DMS 273 treated with DMSO at 0.1 percent for 48 hours (cell line): Measurements from ENCODE around the gene DLGAP5.

Experiments
- DNase-seq: peaks from one replicate; lab custom pipeline; 2025; lab: John Stamatoyannopoulos, UW

The DLGAP5 gene

DNA sequence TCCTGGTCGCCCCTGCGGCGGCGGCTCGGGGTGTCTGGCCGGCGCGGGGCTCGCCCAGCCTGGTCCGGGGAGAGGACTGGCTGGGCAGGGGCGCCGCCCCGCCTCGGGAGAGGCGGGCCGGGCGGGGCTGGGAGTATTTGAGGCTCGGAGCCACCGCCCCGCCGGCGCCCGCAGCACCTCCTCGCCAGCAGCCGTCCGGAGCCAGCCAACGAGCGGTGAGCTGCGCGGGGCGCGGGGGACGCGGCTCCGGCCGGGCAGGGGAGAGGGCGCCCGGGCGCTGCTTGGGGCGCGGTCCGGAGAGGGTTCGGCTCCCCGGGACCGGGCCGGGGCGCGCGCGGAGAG is 62.3 kb downstream of the DLGAP5 start, which contains the start of gene LGALS3:
Gene LGALS3 (plus strand): TSS at position 167 of the 342 bp plus-strand sequence. CDS start 8,122 bp downstream, outside the sequence.
- no peak for DNase-seq

DNA sequence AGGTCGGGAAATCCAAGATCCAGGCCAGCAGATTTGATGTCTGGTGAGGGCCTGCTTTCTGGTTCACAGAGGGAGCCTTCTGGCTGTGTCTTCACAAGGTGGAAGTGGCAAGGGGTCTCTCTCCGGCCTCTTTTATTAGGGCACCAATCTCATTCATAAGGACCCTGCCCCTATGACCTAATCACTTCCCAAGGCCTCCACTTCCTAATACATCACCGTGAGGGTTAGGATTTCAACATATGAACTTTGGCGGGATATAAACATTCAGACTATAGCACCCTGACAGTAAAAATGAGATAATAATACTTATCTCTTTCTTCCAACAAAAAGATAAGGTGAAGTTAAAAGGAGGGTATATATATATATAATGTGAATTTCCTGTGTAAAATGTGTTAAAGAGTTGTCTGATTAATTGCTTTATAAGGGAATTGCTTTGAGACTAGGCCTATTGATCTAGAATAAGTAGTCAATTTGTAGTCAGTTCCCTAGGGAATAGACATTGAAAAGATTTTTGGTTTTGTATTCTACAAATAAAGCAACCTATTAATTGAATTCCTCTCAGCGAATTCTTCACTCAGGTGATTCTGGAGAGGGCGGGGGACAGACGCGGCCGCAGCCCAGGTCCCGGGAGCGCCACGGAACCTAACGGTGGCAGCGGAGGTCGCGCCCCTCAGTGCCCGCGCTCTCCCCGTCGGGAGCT is 62.8 kb downstream of the DLGAP5 start:
- DNase-seq, result no peak

DNA sequence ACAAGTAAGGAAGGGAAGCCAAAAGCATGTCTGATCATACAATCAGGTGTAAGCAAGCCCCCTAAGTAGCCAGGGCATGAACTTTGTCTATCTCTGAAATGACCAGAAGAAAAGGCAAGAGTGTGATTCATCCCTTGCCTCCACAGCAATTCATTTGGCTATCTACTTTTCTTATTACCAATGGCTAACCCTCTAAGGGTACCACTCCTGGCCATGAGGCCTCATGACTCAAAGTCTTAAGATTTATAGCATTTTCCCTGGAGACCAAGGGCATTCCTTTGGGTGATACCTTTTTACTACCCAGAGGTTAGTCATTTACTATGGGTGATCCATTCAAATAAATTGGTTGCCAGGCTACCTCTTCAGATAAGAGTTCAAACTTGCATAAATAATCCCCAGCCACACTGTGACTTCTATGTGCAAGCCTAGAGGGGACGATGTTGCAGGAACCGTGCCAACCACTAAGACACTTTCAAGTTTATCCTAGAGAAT is 63.9 kb downstream of the DLGAP5 start:
- DNase-seq, result no peak

DNA sequence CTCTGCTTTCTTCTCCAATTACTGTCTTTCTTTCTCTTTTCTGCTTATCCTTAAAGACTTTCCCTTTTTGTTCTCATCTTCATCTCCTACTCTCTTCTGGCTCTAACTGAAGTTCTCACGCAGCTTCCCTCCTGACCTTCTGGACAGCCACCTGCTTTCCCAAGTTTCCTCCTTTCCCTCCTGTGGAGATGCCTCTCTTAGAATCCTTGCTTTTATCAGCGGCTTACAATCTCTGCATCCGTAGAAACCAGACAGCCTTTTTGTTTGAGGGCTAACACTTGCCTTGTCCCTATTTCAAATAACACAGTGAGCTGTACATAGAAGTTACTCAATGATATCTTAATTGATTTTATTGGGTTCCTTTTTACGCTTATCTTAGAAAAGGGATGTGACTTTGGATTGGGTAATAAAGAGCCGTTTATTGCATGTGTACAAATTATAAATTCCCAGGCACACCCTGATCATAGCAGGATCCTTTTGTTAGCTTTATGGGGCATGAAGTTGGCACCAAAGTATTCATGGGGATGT is 64.4 kb downstream of the DLGAP5 start:
- DNase-seq, result no peak

DNA sequence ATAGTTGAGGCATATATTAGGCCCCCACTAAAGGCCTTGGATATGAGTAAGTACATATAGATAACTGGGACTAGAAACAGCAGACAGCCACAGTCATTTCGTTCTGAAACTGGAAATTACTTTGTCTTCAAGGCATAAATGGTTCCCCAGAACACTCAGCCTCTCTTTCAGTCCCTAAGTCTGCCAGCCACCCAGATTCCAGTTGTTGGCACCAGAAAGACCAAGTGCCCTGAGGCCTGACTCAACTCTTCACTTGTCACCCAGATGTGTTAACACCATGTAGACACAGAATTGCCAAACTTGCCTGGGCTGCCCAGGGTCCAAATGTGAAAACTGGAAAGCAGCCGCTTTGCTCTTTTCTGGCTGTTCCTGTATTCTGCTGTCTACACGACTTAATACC is 65.4 kb downstream of the DLGAP5 start:
- no peak for DNase-seq

DNA sequence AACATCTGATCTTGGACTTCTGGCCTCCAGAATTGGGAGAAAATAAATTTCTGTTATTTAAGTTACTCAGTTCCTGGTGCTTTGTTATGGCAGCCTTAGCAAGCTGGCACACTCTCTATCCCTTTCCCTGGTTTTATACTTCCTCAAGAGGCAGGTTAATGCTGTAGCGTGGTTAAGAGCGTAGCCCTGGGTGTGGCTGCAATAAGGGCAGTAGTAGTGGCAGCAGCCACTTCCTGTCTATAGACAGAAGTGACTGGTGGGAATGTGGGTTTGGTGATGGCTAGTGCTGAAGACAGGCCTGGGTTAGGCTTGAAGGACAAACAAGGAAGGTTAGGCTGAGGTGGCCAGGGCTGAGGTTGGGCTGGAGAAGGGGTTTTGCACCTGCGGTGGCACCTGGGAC is 66.0 kb downstream of the DLGAP5 start:
- no peak for DNase-seq

DNA sequence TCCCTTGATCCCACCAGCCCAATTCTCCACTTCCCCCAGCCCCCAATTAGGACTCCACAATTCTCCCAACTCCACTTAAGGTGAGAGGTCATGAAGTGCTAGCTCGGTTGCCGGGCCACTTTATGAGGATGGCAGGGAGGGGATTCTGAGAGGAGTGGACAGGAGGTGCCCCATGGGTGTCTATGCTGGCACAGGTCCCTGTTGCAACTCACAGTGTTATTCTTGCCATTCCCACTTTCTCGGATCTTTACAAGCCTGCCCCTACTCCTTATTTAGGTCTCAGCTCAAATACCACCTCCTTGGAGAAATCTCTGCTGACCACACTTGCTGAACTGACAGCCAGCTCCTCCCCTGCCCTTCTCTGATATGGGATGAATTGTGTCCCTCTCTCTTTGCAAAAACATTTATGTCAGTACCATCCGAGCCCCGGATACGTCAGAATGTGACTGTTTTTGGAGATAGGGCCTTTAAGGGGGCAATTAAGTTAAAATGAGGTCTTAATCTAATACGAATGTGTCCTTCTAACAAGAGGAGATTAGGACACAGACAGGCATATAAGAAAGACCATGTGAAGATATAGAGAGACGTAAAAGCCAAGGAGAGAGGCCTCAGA is 66.5 kb downstream of the DLGAP5 start:
- no peak for DNase-seq

DNA sequence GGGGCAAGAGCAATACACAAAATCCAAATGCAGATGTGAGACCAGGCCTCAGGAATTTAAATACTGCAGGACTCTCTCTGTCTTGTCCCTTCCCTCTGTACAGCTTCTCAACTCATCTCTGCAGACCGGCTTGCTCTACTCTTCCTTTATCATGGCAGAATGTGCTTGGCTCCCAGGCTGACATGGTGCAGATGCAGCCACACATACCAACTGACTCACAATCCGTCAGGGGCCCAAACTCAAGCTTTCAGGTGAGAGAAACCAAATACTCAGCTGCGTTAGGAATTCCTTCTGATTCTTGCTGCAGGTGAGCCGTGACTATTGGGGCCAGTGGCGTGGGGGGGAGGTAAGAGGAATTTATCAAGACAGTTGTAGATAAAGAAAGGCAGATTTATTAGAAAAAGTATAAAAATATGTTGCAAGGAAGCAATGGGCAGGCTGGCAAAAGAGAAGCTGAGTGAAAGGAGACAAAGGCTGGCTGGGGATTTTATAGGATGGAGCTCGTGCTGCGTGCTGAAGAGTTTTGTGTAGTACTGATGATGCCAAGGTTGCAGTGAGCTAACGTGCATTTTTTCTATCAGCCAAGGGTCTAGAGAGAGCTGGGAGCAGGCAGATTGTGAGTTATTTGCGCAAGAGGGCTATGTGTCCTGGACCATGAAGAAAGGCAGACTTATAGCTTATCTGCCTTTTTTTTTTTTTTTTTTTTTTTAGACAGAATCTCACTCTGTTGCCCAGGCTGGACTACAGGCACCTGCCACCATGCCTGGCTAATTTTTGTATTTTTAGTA is 67.3 kb downstream of the DLGAP5 start:
- DNase-seq, result no peak

DNA sequence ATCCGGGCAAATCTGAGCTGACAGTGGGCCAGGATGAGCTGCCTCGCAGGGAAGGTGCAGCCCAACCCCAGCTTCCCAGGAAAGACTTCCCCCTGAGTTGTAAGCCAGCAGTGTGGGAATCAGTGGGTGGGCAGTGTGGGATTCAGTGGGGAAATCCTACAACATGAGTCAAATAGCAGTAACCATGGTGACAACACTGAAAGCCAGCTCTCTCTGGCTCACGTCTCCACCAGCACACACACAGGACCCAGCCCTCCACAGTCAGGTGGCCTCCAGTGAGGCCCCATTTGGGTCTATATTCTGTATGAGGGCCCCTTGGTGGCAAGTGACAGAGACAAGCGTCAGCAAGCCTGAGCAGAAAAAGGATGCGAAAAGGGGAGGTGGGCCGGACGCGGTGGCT is 68.3 kb downstream of the DLGAP5 start:
- DNase-seq, result no peak

DNA sequence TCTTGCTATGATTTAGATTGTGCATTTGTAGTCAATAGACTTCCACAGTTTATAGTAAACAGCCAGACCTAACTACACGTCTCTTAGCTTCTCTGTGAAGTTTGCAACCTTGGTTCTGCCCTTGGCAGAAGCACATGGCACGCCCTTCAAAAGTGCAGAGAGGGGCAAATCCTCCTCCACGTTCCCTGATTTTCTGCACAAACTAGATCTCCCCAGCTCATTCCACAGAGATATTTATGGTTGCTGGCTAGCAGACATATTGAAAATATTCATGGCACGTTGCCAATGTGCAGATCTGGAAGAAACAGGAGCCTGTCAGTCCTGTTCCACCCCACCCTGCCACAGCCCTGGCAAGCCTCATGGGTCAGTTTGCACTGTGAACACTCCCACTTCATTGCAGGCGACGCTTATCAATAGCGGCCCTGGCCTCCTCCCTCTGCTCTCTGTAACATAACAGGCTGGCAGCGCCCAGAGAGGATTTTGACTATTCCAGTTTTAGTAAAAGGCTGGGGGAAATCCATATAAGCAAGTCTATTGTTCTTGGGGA is 68.9 kb downstream of the DLGAP5 start:
- no peak for DNase-seq

DNA sequence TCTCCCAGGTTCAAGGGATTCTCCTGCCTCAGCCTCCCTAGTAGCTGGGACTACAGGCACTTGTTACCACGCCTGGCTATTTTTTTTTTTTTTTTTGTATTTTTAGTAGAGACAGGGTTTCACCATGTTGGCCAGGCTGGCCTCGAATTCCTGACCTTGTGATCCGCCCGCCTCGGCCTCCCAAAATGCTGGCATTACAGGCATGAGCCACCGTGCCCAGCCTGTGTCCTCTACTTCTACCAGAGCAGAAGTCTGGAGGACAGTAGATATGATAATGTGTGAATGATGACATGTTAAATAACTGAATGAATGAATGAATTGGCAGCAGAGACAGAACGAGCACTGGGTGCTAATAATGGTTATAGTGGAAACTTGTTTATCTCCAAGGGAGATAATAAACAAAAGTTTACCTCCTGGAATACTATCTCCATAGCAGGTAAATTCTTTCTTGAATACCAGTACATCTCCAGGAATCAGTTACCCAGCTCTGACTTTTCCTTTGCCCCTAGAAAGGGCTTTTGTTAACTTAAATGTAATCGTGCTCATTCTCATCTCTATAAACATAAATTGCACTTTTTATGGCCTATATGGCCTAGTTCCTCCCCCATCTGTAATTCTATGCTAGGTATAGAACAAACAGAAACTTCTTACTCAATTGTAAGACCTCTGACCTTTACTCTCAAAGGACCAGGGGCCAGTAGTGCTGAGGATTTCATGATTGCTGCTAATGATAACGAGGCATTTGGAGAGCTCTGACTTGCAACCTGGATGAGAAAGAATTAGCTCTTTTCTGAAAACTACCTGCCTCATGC is 69.6 kb downstream of the DLGAP5 start:
- DNase-seq, result no peak

DNA sequence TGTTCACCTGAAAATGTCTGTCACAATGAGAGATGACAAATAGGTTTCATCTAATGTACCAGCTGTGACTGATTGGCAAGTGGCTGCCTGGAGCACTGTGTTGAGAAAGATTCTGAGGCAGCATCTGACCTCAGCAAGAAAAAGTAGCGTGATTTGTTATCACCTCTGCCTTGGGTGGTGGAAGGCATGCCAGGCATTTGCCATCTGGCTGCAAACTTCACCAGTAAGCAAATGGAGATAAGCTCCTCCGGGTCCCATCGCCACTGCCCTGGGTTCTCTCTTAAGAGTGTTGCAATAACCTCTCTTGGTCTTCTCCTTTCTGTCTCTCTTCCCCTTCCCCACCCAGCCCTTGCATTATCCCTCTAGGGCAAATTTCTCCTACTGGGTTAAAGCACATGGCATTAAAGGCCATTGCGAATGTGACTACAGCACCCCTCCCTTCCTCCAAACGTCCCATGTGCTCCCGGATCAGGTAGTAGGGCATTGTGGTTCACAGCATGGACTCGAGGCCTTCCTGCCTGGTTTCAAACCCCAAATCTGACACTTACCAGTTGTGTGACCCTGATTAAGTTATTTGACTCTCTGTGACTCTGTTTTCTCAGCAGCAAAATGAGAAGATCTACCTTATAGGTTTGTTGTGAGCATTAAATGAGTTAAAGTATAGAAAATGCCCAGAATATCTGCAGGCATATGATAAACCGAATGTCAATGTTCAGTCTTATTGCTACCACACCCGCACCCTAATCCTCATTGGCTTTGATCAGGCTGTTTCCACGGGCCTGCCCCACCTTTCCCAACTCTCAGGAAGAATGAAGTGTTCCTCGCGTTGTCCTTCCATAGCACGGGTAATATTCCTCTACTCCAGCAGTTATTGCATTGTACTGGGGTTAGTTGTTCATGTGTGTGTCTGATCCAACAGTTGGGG is 70.6 kb downstream of the DLGAP5 start:
- no peak for DNase-seq

DNA sequence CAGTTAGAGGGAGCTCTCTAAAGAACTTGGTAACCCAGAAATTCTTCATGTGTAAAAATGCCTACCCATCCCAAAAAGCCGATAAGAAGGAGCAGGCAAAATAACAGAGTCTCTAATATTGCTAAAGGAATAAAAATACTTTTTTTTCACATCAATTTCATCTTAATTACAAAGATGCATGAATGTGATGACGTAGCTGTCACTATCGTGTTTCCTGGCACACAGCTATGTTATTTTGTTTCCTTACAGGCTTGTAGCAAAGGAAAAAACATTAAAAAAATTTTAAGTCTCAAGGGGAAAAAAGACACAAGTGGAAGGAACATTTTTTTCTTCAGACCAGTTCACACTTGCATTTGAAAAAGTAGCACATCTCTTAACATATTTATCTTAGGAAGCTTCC is 72.6 kb downstream of the DLGAP5 start:
- DNase-seq, result no peak

DNA sequence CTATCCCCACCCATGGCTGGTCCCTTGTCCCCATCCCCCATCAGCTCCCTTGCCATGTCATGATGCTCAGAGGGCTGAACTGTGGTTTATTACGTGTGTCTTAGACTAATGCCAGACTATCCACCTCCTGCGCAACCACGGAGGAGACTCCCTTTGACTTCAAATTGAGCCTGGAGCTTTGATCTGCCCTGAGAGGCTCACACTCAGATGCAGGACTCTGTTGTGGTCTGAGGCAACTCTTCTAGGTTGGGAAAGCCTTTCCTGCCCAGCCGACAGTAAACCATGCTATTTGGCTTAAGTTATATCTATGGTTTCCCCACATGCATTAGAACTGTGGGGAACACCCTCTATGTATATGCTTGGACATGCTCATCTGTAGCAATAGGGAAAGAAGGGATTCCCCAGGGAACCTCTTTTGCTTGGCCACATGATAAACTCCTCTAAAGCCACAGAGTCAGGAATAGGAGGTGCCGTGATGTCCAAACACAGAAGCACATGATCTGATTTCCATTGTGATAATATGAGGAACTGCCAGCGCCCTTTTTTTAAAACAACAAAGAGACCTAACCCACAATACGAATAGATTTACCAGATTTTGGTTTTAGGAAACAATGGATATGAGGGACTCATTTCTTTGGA is 73.5 kb downstream of the DLGAP5 start:
- no peak for DNase-seq

DNA sequence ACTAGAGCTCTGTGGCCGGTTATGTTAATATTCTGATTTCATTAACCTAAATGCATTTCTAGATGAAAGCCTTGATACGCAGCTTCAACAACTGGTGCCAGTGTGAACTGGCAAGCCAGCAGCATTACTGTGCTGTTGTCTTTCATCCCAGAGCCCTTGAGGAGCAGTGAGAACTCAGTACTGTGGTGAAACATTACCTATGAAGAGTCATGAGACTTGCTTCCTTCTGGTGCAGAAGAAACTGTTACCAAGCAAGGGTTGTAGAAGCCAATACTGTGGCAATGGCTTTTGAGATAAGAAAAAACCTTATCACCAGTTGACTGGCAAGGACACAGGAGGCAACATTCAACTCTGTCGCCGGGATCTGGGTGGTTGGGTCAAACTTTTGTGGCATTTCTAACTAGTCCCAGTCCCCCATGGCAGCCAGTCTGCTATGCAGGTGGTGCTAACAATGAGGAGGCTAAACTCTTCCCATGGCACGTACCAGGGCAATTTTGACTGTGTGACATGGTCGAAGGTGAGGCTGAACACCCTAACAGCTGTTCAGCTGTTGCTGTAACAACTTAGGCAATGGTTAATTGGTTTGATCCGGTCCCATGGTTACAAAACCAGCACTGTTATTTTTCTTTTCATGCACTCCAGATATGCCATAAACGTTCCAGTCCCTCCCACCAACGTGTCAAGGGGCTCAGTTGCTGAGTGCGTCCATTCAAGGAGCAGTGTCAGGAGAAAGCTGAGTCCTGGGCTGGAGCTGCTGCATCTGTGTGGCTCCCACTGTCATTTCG is 74.9 kb downstream of the DLGAP5 start:
- DNase-seq, result no peak

DNA sequence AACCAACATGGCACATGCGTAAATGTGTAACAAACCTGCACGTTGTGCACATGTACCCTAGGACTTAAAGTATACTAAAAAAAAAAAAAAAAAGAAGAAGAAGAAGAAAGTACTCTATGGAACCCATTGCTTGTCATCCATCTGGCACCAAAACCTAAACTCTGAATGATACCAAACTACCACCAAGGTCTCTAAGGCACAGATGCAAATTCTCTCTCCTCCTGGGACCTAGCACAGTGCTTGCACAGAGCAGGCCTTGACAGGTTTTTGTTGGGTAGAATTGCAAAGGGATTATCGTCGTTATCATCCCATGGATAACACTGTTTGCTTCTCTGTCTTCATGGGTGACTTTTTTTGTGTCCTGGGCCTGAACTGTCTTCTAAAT is 75.5 kb downstream of the DLGAP5 start:
- DNase-seq, result no peak

DNA sequence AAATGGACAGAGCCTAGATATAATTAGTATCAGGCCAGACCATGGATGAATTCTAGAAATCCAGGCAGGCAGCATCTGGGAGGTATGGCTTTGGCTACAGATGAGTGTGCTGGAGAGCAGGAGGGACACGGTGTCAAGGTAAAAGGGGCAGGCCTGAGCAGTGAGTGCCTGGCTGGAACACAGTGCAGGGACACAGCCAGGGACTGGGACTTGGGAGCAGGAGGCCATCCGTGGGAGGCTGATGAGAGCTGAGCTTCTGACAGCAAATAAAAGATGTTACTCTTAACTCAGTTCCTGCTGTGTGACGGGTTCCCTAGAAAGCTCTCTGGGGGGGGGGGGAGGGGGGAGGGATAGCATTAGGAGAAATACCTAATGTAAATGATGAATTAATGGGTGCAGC is 75.9 kb downstream of the DLGAP5 start:
- DNase-seq, result no peak

DNA sequence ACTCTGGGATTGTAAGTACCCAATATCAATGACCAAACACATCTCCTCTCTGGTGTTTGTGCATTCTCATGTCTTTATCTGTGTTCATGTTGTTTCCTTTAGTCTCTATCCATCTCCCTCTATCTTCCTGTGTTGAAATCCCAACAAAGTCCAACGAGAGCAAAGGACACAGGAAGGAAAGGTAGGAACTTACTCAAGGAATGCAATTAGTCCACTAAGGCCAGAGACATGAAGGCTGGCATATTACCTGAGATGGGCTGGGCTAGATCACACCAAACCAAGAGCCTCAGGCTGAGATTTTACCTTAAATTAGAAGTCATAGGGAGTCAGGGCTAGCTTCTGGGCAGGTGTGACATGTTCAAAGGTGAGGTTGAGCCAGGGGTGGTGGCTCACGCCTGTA is 76.7 kb downstream of the DLGAP5 start:
- no peak for DNase-seq

DNA sequence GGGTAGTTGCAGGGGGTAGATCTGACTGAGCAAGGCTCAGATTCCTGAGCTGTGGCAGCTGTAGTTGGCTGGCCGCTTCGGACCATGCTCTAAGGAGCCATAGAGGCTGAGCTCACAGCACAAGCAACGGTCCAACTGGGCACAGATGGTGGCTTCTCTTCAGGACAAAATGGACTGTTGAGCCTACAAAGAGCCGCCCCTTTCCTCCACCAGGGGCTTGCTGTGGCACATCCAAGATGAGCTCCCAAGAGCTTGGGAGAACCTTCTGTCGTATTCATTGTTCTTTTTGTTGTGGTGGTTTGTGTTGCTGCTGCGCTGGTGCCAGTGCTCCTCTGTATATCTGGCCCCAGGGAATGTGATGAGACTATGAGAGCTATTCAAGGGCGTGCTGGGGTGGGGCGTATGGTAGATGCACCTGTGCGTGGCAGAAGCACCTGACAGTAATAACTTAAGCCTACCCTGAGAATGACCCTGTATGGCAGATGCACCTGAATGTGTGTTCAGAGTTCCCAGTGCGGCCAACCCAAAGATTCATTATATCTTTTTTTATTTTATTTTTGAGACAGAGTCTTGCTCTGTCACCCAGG is 80.2 kb downstream of the DLGAP5 start:
- DNase-seq, result no peak
